GM12892 (cell line): ENCODE data around the gene TACC2.

Experiments used
- DNase-seq: peaks from one replicate; pipeline ENCODE4 v3.0.0; 2011; ENCODE audit not compliant: insufficient read length
- FAIRE-seq: peaks from 2 replicates; lab custom pipeline; 2011; peaks lifted over from hg19 to GRCh38; lab: Jason Lieb, UNC
- POLR2A ChIP-seq: IDR thresholded peaks from 2 replicates; pipeline ENCODE4 v1.6.1; 2011; ENCODE audit warnings: low read depth, low read length, control low read depth
- POLR2AphosphoS5 ChIP-seq: IDR thresholded peaks from 2 replicates; pipeline ENCODE4 v1.6.1; 2011; ENCODE audit warnings: low read depth, low read length, control low read depth
- TAF1 ChIP-seq: IDR thresholded peaks from 2 replicates; pipeline ENCODE4 v1.6.1; 2011; ENCODE audit warnings: low read depth, mild to moderate bottlenecking, control low read depth, low read length, borderline replicate concordance

Gene TACC2

DNA sequence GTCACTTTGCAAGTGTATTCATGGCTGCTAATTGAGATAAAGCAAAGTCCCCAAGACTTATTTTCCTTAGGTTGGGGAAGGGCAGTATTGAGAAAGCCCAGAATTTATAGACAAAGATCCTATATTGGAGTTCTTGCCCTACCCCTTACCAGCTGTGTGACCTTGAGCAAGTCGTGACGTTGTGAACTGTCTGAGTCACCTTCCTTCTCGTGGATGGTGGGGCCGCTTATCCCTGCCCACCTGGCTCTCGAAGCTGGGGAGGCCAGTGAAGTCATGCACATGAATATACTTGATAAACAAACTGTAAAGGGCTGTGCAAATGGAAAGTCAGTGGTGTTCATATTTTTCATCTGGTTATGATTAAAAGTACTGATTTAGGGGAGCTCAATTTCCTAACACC is 127.4 kb downstream of the TACC2 start:
- TF ChIP-seq POLR2A (no peak), POLR2AphosphoS5 (no peak), TAF1 (no peak)
- FAIRE-seq, result no peak
- DNase-seq, result no peak

DNA sequence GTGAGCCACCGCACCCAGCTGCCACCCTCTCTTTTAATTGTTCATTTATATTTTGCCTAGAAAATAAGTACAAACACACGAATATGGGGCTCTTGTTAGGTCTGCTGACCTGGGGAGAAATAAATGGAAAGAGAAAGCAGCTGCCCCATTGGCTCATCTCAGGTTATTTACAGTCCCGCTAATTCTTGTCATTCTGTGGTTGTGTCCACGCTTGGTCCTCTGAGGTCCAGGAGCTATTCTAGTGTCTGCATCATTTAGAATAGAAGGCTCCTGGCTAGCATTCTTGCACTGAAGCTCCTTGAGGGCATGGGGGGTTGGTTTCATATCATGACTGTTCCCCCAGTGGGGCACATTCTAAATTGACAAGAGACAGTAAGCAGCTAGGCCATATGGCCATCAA is 128.5 kb downstream of the TACC2 start:
- DNase-seq (no peak), FAIRE-seq (no peak)
- TF ChIP-seq TAF1 (no peak), POLR2A (no peak), POLR2AphosphoS5 (no peak)

DNA sequence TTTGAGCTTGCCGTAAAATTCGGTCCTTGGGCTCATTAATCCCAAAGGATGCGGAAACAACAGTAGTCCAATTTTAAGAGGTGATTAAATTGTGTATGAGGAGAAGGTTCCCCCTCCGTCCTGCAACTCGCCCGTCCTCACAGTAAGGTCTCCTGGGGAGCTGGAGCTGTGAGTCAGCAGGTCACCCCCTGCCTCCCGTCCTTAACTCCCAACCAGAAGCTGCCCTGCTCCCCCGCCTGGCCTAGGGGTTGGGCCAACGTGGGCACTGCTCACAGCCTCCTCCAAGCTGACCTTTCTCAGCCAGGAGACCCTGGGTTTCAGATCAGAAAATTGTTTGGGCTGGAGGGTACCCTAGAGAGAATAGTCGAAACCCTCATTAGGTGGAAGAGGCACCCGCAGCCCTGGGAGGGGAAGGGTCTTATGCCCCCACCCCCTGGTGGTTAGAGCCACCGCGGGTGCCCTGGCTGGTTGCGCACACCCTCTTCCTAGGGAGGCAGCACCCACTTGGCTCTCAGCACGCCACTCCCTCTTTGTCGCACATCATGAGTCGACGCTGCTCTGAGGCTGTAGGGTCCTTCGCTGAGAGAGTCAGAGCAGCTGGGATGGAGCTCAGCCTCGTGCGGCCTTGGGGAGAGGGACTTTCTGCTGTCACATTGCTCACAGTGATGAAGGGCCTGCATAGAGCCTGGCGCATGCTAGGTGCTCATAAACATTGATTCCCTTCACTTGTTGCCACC is 131.2 kb downstream of the TACC2 start:
- no peak for DNase-seq
- no peak for FAIRE-seq
- TF ChIP-seq TAF1, result no peak

DNA sequence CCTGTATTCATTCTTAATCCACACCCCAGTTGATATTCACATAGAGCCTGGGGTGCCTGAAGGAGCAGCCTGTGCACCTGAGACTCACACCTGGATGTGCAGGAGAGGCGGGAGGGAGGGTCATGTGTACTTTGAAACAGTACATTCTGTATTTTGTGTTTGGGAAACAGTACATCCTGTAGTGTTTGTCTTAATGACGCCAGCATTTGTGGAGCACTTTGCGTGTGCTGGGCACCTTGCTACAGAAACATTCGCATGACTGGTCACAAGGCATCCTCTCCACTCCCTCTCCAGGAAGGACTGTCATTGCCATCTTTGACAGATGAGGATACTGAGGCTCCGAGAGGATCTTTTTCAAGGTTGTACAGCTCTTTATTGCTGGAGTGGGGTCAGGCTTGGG is 132.1 kb downstream of the TACC2 start:
- FAIRE-seq (no peak), DNase-seq (no peak)
- TF ChIP-seq POLR2A (no peak), TAF1 (no peak), POLR2AphosphoS5 (no peak)

DNA sequence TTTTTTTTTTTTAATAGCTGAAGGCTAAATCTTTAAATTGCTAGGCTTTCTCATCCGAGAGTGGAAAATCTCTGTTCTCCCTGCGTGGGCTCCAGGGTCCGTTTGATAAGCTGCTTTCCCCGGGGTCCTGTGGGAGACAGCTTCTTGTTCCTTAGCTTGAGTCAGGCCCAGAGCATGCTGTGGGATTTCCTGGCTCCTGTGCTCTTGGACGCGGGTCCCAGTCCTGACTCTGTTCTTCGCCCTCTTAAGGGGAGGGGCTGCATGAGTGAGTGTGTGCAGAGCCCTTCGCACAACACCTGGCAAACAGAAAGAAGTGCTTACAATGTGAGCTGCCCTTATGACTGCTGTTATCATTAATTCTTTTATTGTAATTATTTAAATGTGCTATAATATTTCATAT is 133.5 kb downstream of the TACC2 start:
- TF ChIP-seq POLR2AphosphoS5 (no peak), POLR2A (no peak), TAF1 (no peak)
- no peak for DNase-seq
- no peak for FAIRE-seq

DNA sequence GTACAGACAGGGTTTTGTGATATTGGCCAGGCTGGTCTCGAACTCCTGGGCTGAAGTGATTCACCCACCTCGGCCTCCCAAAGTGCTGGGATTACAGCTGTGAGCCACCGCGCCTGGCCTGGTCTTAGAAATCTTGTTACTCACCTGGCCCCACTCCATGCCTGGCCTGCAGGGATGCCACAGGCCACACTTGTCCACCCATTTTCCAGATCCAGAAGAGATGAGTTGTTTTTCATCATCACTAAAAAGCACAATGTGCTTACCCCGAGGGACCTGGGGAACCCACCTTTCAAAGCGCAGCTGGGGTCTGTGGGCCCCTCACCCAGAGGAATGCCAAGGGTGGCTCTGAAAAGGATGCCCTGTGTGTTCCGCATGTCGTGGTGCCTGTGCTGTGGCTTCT is 134.2 kb downstream of the TACC2 start:
- FAIRE-seq (no peak), DNase-seq (no peak)
- TF ChIP-seq TAF1 (no peak), POLR2A (no peak), POLR2AphosphoS5 (no peak)

DNA sequence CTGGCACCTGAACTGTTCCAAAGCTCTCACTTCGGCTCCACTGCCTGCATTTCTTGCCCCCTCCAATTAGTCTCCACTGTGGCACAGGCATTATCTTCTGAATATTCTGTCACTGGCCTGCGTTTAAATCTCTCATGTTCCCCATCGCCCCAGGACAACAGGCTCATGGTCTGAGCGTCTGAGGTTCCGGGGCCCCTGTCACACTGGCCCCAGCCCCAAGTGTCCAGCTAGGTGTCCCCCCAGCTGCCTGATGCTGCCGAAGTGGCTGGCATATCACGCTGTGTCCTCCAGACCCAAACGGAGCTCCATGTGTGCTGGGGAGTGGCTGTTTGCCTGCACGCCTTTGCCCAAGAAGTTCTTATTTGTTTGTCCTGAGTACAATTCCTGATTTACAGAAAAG is 135.4 kb downstream of the TACC2 start:
- DNase-seq, result no peak
- FAIRE-seq, result no peak
- no peak for TF ChIP-seq POLR2A
- no peak for TF ChIP-seq TAF1
- TF ChIP-seq POLR2AphosphoS5, result no peak

DNA sequence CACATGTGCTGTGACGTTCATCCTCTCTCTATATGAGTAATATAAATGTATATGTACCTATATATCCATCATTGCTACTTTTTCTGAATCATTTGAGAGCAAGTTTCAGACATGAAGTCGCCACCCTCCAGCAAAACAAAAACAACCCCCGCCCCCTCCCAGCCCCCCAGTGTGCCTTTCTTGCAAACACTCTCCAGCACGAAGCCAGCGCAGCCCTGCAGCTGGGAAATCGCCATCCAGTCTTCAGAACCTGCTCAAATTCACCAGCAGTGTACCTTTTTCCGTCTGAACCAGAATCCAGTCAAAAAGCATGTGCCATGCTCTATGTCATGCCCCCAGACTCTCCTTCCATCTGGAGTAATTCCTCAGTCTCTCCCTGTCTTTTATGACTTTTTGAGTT is 135.8 kb downstream of the TACC2 start:
- TF ChIP-seq TAF1 (no peak), POLR2AphosphoS5 (no peak), POLR2A (no peak)
- no peak for DNase-seq
- no peak for FAIRE-seq

DNA sequence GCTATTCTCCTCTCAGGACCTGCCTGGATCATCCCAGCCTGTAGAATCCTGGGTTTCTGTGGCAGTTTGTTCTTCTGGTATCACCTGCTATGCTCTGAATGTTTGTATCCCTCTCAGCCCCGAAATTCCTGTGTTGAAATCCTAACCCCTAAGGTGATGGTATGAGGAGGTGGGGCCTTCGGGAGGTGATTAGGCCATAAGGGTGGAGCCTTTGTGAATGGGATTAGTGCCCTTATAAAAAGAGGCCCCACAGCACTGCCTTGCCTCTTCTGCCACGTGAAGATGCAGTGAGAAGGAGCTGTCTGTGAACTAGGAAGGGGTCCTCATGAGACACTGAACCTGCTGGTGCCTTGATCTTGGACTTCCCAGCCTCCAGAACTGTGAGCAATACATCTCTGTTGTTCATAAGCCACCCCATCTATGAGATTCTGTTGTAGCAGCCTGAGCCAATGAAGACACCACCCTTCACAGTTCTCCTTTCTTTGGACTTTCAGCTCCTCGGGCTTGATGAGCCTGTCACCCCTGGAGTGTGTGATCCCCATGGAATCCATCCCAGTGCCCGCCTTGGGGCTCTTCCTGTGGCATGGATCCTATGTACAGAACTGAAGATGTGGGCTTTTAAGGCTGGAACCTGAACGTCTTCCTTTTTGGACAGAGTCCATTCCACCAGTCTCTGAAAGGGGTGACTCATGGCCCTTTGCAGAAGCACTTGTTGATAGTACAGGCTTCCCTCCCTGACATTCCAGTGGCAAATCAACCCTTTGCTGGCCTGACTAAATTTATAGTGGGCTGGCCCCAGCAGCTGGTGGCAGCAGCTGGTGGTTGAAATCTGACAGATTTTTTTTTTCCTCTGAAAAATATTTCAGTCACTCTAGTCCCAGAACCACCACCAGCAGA is 138.0 kb downstream of the TACC2 start:
- FAIRE-seq (no peak), DNase-seq (no peak)
- no peak for TF ChIP-seq TAF1
- TF ChIP-seq POLR2A, result no peak
- TF ChIP-seq POLR2AphosphoS5, result no peak

DNA sequence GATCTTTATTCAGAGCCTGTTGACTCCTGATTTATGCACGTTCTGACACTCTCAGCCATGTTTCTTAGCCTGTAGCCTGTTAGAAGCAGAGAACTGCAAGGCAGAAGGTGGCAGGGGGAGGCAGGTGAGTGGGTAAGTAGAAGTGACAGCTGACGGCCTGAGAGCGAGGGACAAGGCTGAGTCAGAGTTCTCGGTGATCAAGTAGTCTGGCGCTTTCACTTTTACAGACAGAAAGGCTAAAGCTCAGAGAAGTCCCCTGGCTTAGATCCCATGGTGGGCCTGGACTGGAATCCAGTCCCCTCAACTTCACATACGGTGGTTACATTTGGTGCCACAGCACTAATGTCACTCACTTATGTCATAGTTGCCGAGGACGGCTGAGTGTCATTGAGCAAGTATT is 139.0 kb downstream of the TACC2 start:
- TF ChIP-seq POLR2AphosphoS5, result no peak
- no peak for TF ChIP-seq TAF1
- no peak for TF ChIP-seq POLR2A
- DNase-seq (no peak), FAIRE-seq (no peak)

DNA sequence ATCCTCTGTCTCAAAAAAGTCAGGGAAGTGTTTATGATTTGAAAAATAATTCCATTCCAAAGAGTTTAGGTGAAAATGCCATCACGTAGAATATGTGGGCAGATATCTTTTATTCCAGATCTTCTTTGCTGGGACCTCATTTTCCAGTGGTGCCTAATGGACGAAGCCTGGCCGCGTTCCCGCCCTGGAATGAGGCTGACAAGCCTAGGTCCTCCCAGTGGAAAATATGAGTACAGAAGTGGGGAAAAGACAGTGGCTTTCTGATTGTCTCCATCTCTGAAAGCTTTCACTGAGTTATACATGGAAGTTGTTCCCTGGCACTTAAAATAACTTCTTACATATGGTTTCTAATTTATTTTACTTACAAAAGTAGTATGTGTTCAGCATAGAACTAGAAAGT is 139.4 kb downstream of the TACC2 start:
- no peak for DNase-seq
- FAIRE-seq, result no peak
- no peak for TF ChIP-seq TAF1

DNA sequence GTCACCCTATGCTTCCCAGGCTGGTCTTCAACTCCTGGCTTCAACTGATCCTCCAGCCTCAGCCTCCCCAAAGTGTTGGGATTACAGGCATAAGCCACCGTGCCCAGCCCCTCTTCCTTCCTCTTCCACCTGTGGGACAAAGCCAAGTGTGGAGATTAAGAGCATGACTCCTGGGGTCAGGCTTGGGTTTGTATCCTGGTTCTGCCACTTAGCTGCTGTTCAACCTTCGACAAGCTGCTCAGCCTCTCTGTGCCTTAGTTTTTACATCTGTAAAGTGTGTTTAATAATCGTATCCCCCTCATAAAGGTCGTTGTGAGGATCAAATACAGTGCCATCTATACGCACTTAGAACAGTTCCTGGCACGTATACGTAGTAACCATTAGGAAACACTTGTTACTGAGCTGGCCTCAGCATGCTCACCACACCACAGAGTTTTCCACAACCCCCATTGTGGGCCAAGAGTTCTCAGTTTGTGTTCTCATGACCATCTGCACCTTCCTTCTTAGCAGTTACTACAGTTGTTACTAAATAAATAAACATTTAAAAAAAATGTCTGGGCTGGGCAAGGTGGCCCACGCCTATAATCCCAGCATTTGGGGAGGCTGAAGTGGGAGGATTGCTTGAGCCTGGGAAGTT is 141.6 kb downstream of the TACC2 start:
- FAIRE-seq, result no peak
- DNase-seq, result no peak
- TF ChIP-seq POLR2A, result no peak
- TF ChIP-seq TAF1, result no peak
- TF ChIP-seq POLR2AphosphoS5, result no peak
